CD4-positive, CD25-positive, alpha-beta regulatory T cell (primary cell): ENCODE data around the gene HNF1B. TPM values are rescaled to one million over a fixed set of nuclear protein-coding genes. Genes with fewer than 3 reads are reported as not detected.
A peak's percentile ranks its signal among the peaks of the same experiment; 100 is the strongest.

Experiments used
- ATAC-seq, 2 donors: fragments of 150-1000 bp; cut with Tn5 transposase; one replicate each; pipeline ENCODE4 v1.10.0; 2021; ENCODE audit warnings: low read depth in 2 of 2, moderate number of reproducible peaks in 2 of 2, moderate library complexity in 1 of 2
- DNase-seq, 3 donors: peaks; one replicate each; pipeline versions ENCODE4 v3.0.0 to v3.0.0-alpha.2; 2012 to 2022; ENCODE audit warnings: mixed read lengths in 1 of 3
- H3K27ac ChIP-seq: one replicate; pipeline ENCODE4 v1.7.0; 2013; ENCODE audit warnings: mild to moderate bottlenecking, low read length; ENCODE audit not compliant: insufficient read depth, poor library complexity, severe bottlenecking
- H3K27me3 ChIP-seq: one replicate; pipeline ENCODE4 v1.7.0; 2013; ENCODE audit warnings: low read length; ENCODE audit not compliant: control insufficient read depth, insufficient read depth
- H3K36me3 ChIP-seq: one replicate; pipeline ENCODE4 v1.7.0; 2013; ENCODE audit warnings: mild to moderate bottlenecking, low read length, moderate library complexity; ENCODE audit not compliant: control insufficient read depth, insufficient read depth
- H3K4me1 ChIP-seq: 2 replicates; pipeline ENCODE4 v1.7.0; 2013; ENCODE audit warnings: mild to moderate bottlenecking, low read length; ENCODE audit not compliant: insufficient read depth, control insufficient read depth, poor library complexity, severe bottlenecking
- H3K4me3 ChIP-seq: one replicate; pipeline ENCODE4 v1.7.0; 2013; ENCODE audit warnings: low read depth, mild to moderate bottlenecking, low read length, moderate library complexity
- H3K9me3 ChIP-seq, 2 experiments: 1 replicate in 1 of 2; 2 replicates in 1 of 2; pipeline ENCODE4 v1.7.0; 2013; ENCODE audit warnings: low read length in 2 of 2, mild to moderate bottlenecking in 1 of 2, moderate library complexity in 1 of 2; ENCODE audit not compliant: control insufficient read depth in 2 of 2
- H3K27ac Mint-ChIP-seq, 3 donors: one replicate each; pipeline ENCODE4 v1.8.0; 2020 to 2022; ENCODE audit warnings: mild to moderate bottlenecking in 3 of 3, mixed read lengths in 3 of 3, moderate library complexity in 2 of 3
- H3K27me3 Mint-ChIP-seq: one replicate; pipeline ENCODE4 v1.8.0; 2022; ENCODE audit warnings: mild to moderate bottlenecking, mixed read lengths
- H3K36me3 Mint-ChIP-seq: one replicate; pipeline ENCODE4 v1.8.0; 2020; ENCODE audit warnings: mixed read lengths
- H3K4me1 Mint-ChIP-seq, 4 donors: one replicate each; pipeline ENCODE4 v1.8.0; 2020 to 2022; ENCODE audit warnings: mixed read lengths in 4 of 4, mild to moderate bottlenecking in 1 of 4
- H3K4me3 Mint-ChIP-seq, 4 donors: one replicate each; pipeline ENCODE4 v1.8.0; 2020 to 2022; ENCODE audit warnings: mild to moderate bottlenecking in 4 of 4, mixed read lengths in 4 of 4, moderate library complexity in 3 of 4
- H3K9me3 Mint-ChIP-seq, 7 donors: one replicate each; pipeline ENCODE4 v1.8.0; 2020 to 2022; ENCODE audit warnings: mixed read lengths in 7 of 7, mild to moderate bottlenecking in 3 of 7, moderate library complexity in 2 of 7
- polyA plus RNA-seq, 4 donors: library from polyadenylated mRNA; unstranded; fragments of 300-500 nt; fragmentation: Illumina TruSeq; gene quantifications; one replicate each; pipeline ENCODE4 v1.2.3, GENCODE V29; 2021
- total RNA-seq: library from RNA; stranded (reverse); gene quantifications from one replicate; pipeline ENCODE4 v1.2.3, GENCODE V29; 2022

HNF1B gene
- total and polyA plus RNA-seq, 5 donors from 2014 or later: not detected

DNA sequence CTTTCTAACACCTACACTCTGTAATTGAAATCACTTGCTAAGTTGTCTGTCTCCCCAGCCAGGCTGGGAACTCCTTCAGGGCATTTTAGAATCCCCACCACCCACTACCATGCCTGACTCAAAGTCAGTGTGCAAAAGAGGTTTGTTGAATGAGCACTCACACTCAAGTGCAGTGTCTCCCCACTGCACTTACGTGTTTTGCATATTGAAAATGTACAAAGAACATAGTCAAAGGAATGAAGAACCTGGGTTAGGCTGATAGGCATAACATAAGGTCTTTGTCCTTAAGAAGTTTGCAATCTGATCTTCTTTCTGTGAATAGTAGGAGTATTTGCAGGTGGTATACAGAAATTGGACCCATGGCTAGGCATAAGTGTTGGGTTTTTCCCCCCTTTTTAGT, 67.8 kb downstream of the HNF1B start:
- no peaks in the 10 kb centered on the region for H3K4me1 ChIP-seq
- H3K27me3 ChIP-seq: peaks cover 8% of the 10 kb centered on the region
- no peak for DNase-seq
- Mint-ChIP-seq H3K4me3 (no peak overlapping the region), H3K9me3 (peaks cover 0 to 5% (median 0%) of the 10 kb centered on the region in 7 donors), H3K36me3 (no peaks in the 10 kb centered on the region), H3K27ac (peak overlapping the region in 1 of 3 donors; percentile 54), H3K4me1 (no peaks in the 10 kb centered on the region), H3K27me3 (peaks cover 34% of the 10 kb centered on the region)
- no peak overlapping the region for H3K27ac ChIP-seq
- H3K36me3 ChIP-seq: no peaks in the 10 kb centered on the region
- no peak for ATAC-seq
- H3K9me3 ChIP-seq: peaks cover 0 to 5% of the 10 kb centered on the region in 2 experiments
- no peak overlapping the region for H3K4me3 ChIP-seq

DNA sequence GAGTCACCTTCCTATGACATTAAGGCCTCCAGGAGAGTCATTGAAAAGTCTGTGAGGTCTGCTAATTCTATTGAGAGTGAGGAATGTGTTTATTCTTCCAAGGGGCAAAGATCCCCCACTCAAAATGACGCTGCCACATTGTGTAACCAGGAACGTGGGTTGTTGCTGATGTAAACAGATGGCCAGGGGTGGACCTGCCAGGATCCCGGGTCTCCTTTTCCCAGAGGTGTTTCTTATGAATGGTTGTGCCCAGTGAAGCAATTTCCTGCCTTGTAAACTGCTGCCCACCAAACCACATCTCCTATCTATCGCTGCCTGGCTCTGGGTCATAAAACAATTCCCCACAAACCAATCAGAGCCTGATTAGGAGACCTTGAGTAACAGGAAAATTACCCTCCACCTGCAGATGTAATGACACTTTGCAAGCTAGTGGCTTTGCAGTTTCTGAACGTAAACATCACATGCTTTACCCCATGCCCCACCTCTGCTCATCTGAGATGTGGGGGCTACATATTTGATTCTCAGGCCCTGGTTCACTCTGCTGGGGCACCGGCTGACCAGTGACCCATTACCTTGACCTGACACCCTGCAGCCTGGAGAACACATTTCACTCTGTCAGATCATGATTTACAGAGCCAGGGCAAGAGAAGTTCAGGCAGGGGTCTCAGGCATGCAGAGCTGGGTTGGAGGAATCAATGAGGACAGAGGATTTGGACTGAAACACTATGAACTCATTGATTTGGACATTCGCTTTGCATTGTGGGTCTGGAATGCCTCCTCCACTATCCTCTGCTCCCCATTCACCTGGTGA, 68.5 kb downstream of the HNF1B start:
- no peak overlapping the region for H3K4me3 Mint-ChIP-seq
- H3K4me1 ChIP-seq: no peaks in the 10 kb centered on the region
- H3K27me3 ChIP-seq: peaks cover 8% of the 10 kb centered on the region
- H3K27me3 Mint-ChIP-seq: peaks cover 31% of the 10 kb centered on the region
- no peak overlapping the region for H3K27ac ChIP-seq
- DNase-seq: no peak
- H3K27ac Mint-ChIP-seq: no peak overlapping the region
- H3K36me3 ChIP-seq: no peaks in the 10 kb centered on the region
- no peaks in the 10 kb centered on the region for H3K4me1 Mint-ChIP-seq
- no peaks in the 10 kb centered on the region for H3K36me3 Mint-ChIP-seq
- H3K4me3 ChIP-seq: no peak overlapping the region
- ATAC-seq: no peak
- H3K9me3 ChIP-seq: peaks cover 0 to 5% of the 10 kb centered on the region in 2 experiments
- H3K9me3 Mint-ChIP-seq: peaks cover 0 to 5% (median 0%) of the 10 kb centered on the region in 7 donors

DNA sequence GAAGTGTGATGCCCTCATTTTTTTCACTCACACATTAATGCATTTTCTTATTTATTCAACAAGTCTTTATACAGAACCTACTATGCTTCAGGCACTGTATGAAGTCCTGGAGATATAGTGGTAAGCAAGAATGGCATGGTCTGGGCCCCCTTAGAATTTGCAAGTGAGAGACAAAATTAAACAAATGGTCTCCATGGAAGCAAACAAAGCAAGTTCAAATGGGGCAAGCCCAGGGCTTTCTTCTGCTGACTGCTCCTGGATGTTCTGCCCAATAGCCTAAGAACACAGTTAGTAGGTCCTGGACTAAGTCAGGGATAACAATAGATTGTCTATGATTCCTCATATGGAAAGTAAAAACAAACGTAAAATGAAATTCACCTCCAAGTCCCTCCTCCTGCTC, 70.3 kb downstream of the HNF1B start:
- no peak for ATAC-seq

DNA sequence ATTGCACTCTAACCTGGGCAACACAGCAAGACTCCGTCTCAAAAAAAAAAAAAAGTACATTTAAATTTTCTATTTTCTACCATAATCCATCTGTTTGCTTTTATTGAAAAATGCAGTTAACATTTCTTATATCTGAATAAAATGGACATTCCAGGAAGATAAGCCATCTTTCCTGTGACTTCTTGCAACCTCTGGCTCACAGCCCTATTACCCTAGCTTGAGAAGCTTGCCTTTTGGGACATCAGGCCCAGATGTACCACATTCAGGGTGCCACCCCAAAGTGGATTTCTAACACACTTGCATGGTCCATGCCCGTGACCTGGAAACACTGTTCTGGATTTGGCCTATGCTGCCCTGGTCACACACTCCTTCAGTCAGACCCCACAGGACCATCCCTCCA, 71.5 kb downstream of the HNF1B start:
- Mint-ChIP-seq H3K36me3 (no peaks in the 10 kb centered on the region), H3K4me1 (no peaks in the 10 kb centered on the region), H3K4me3 (no peak overlapping the region), H3K27ac (peak overlapping the region in 1 of 3 donors; percentile 47), H3K9me3 (peaks cover 0 to 1% (median 0%) of the 10 kb centered on the region in 7 donors), H3K27me3 (peaks cover 36% of the 10 kb centered on the region)
- DNase-seq (no peak), ATAC-seq (no peak)
- Histone ChIP-seq H3K27ac (no peak overlapping the region), H3K4me1 (no peaks in the 10 kb centered on the region), H3K4me3 (no peak overlapping the region), H3K36me3 (no peaks in the 10 kb centered on the region), H3K27me3 (peaks cover 2% of the 10 kb centered on the region), H3K9me3 (peaks cover 0 to under 1% of the 10 kb centered on the region in 2 experiments)

More for the DNA sequence above, 70.3 kb downstream of the HNF1B start:
- Mint-ChIP-seq H3K27me3 (peaks cover 37% of the 10 kb centered on the region), H3K4me3 (no peak overlapping the region), H3K9me3 (peaks cover 0 to 5% (median 0%) of the 10 kb centered on the region in 7 donors), H3K27ac (peak overlapping the region in 1 of 3 donors; percentile 26), H3K4me1 (no peaks in the 10 kb centered on the region), H3K36me3 (no peaks in the 10 kb centered on the region)
- no peaks in the 10 kb centered on the region for H3K36me3 ChIP-seq
- peaks cover 8% of the 10 kb centered on the region for H3K27me3 ChIP-seq
- no peak overlapping the region for H3K27ac ChIP-seq
- H3K4me3 ChIP-seq: no peak overlapping the region
- H3K4me1 ChIP-seq: no peaks in the 10 kb centered on the region
- no peak for DNase-seq
- H3K9me3 ChIP-seq: peaks cover 0 to 5% of the 10 kb centered on the region in 2 experiments

DNA sequence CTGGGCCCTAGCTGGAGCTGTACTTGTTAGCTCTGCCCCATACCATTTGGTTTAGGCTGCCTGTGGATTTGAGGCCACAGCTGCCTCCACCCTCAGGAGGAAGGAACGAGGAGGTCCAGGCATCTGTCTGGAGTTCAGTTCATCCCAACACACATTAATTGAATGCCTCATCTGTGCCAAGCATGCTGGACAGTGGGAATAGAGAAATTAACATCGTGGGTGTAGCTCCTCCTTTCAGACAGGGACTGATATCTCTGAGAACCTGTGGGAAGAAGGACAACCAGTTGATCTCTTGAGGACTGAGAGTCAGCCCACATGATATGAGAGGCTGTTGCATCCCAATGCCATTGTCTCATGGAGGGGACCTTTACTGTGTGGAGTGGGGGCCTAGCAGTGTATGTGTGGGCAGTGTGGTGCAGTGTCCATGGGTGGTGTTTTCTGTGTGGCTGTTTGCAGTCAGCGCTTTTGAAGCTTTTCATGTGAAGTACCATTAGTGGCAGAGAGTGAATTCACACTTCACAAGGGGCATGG, 72.2 kb downstream of the HNF1B start:
- no peaks in the 10 kb centered on the region for H3K36me3 ChIP-seq
- Mint-ChIP-seq H3K27ac (no peak overlapping the region), H3K36me3 (no peaks in the 10 kb centered on the region), H3K9me3 (no peaks in the 10 kb centered on the region), H3K4me1 (no peaks in the 10 kb centered on the region), H3K27me3 (peaks cover 28% of the 10 kb centered on the region), H3K4me3 (no peak overlapping the region)
- no peak for DNase-seq
- H3K4me3 ChIP-seq: no peak overlapping the region
- no peaks in the 10 kb centered on the region for H3K4me1 ChIP-seq
- H3K27me3 ChIP-seq: no peaks in the 10 kb centered on the region
- no peaks in the 10 kb centered on the region for H3K9me3 ChIP-seq
- no peak for ATAC-seq
- no peak overlapping the region for H3K27ac ChIP-seq

DNA sequence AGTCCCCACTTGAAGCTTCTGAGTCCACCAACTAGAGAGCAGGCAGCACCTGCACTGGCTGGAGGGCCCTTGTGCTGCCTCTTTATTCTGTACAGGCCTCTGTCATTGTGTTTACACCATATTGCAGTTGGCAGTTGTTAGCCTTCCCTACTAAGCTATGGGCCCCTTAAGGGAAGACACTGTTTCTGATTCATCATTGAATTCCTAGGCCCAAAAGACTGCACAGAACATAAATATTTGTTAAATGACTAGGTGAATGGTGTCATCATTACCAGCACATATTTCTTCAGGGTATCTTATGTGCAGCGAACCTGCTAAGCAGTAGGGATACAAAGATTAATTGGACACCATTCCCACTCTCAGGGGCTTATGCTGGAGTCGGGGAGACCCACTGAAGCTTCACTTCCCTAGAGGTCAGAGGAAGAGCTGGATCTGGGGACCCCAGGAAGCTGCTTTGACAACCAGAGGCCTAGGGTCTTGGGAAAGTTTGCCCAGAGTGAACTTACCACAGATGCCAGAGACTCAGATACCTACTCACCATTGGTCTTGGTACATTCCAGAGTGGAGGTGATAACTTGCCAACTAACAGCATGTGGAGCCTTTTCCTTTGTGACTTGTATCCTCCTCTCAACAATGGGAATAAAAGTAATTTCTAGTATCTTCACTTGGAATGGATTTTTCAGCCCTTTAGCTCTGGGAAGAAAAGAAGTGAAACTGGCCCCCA, 72.9 kb downstream of the HNF1B start:
- H3K27me3 ChIP-seq: no peaks in the 10 kb centered on the region

DNA sequence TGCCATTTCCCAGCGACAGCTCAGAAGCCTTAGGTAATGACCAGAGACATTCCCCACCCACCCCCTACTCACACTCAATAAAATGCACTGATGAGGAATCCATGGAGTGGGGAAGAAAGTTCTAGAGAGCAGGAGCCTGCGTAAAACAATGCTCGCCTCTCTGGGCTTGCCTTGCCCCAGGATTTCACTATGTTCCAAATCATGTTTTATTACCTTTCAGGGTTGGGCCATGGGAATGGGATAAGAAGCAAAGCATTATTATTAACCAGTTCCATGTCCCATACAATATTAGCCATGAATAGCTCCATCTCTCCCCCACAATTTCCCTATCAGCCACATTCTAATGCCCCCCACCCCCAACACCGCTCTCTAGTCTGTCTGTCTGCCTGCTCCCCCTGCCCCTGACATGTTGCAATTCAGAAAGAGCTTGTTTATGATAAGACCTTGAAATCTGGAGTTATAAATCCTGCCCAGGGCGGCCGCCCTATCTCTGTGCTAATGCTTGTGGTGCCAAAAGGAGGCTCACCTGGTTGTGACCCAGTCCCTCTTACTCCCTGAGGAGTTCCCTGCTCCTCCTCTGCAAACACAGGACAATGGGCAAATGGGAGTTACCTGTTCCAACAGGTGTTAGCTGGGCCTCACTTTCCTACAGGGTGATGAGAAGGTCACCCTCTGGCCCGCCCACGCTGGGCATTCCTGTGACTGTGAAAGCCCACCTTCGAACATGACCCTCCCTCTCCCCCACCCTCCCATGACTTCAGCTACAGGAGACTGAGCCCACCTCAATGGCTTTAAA, 73.6 kb downstream of the HNF1B start:
- DNase-seq: no peak

More for the DNA sequence above, 72.9 kb downstream of the HNF1B start:
- Mint-ChIP-seq H3K4me3 (no peak overlapping the region), H3K36me3 (no peaks in the 10 kb centered on the region), H3K9me3 (no peaks in the 10 kb centered on the region), H3K27ac (no peak overlapping the region), H3K4me1 (no peaks in the 10 kb centered on the region), H3K27me3 (peaks cover 25% of the 10 kb centered on the region)
- ATAC-seq: no peak
- no peaks in the 10 kb centered on the region for H3K4me1 ChIP-seq
- no peak for DNase-seq
- no peaks in the 10 kb centered on the region for H3K9me3 ChIP-seq
- no peak overlapping the region for H3K27ac ChIP-seq
- H3K36me3 ChIP-seq: no peaks in the 10 kb centered on the region
- H3K4me3 ChIP-seq: no peak overlapping the region

More for the DNA sequence above, 73.6 kb downstream of the HNF1B start:
- no peak overlapping the region for H3K4me3 Mint-ChIP-seq
- peaks cover 21% of the 10 kb centered on the region for H3K27me3 Mint-ChIP-seq
- no peaks in the 10 kb centered on the region for H3K4me1 Mint-ChIP-seq
- no peaks in the 10 kb centered on the region for H3K9me3 ChIP-seq
- H3K27ac ChIP-seq: no peak overlapping the region
- H3K4me3 ChIP-seq: no peak overlapping the region
- H3K36me3 ChIP-seq: no peaks in the 10 kb centered on the region
- ATAC-seq: no peak
- no peaks in the 10 kb centered on the region for H3K4me1 ChIP-seq
- no peaks in the 10 kb centered on the region for H3K9me3 Mint-ChIP-seq
- H3K27me3 ChIP-seq: no peaks in the 10 kb centered on the region
- no peak overlapping the region for H3K27ac Mint-ChIP-seq
- no peaks in the 10 kb centered on the region for H3K36me3 Mint-ChIP-seq
